HG02763 (cell line): ENCODE measurements around the gene GTF3C4.

ENCODE experiments used
- ATAC-seq: cut with Tn5 transposase; IDR thresholded peaks from one replicate; pipeline ENCODE4 v1.9.1; 2021; ENCODE audit warnings: mild to moderate bottlenecking, moderate library complexity; ENCODE audit not compliant: unreplicated experiment

GTF3C4 gene

GRCh38 chr9:132670457-132671391 lies at the start of gene GTF3C4:
Gene GTF3C4 (plus strand): TSS chr9:132670464. CDS start chr9:132670599, 135 bp downstream.
- peak; percentile 22 for ATAC-seq

- no peak for ATAC-seq
Observed at GRCh38 chr9:132622159-132622558, 48.1 kb upstream of the GTF3C4 start.

- no peak for ATAC-seq
Observed at GRCh38 chr9:132626285-132626684, 44.0 kb upstream of the GTF3C4 start.

- no peak for ATAC-seq
Observed at GRCh38 chr9:132627106-132627505, 43.2 kb upstream of the GTF3C4 start.

- no peak for ATAC-seq
Observed at GRCh38 chr9:132627594-132627993, 42.7 kb upstream of the GTF3C4 start.

GRCh38 chr9:132628746-132629145 lies 41.5 kb upstream of the GTF3C4 start:
- no peak for ATAC-seq

GRCh38 chr9:132630116-132630515 lies 40.1 kb upstream of the GTF3C4 start:
- ATAC-seq: no peak

GRCh38 chr9:132630811-132631210 lies 39.5 kb upstream of the GTF3C4 start:
- ATAC-seq: no peak

- no peak for ATAC-seq
Observed at GRCh38 chr9:132631280-132631679, 39.0 kb upstream of the GTF3C4 start.

- ATAC-seq: no peak
Observed at GRCh38 chr9:132631685-132632084, 38.6 kb upstream of the GTF3C4 start.

- ATAC-seq: no peak
Observed at GRCh38 chr9:132632413-132633129, 37.7 kb upstream of the GTF3C4 start.

GRCh38 chr9:132634327-132634726 lies 35.9 kb upstream of the GTF3C4 start:
- ATAC-seq: no peak

- ATAC-seq: no peak
Observed at GRCh38 chr9:132637351-132637750, 32.9 kb upstream of the GTF3C4 start.

GRCh38 chr9:132637801-132638200 lies 32.5 kb upstream of the GTF3C4 start:
- no peak for ATAC-seq

GRCh38 chr9:132638240-132638639 lies 32.0 kb upstream of the GTF3C4 start:
- ATAC-seq: no peak

- ATAC-seq: no peak
Observed at GRCh38 chr9:132639322-132639721, 30.9 kb upstream of the GTF3C4 start.

- no peak for ATAC-seq
Observed at GRCh38 chr9:132641216-132641615, 29.0 kb upstream of the GTF3C4 start.

GRCh38 chr9:132644251-132644650 lies 26.0 kb upstream of the GTF3C4 start:
- ATAC-seq: no peak

- no peak for ATAC-seq
Observed at GRCh38 chr9:132645306-132645705, 25.0 kb upstream of the GTF3C4 start.

GRCh38 chr9:132645711-132646110 lies 24.6 kb upstream of the GTF3C4 start:
- ATAC-seq: no peak

GRCh38 chr9:132646726-132647125 lies 23.5 kb upstream of the GTF3C4 start:
- no peak for ATAC-seq

- no peak for ATAC-seq
Observed at GRCh38 chr9:132647355-132647754, 22.9 kb upstream of the GTF3C4 start.
